ENCODE results near the gene RFX3.

DNA sequence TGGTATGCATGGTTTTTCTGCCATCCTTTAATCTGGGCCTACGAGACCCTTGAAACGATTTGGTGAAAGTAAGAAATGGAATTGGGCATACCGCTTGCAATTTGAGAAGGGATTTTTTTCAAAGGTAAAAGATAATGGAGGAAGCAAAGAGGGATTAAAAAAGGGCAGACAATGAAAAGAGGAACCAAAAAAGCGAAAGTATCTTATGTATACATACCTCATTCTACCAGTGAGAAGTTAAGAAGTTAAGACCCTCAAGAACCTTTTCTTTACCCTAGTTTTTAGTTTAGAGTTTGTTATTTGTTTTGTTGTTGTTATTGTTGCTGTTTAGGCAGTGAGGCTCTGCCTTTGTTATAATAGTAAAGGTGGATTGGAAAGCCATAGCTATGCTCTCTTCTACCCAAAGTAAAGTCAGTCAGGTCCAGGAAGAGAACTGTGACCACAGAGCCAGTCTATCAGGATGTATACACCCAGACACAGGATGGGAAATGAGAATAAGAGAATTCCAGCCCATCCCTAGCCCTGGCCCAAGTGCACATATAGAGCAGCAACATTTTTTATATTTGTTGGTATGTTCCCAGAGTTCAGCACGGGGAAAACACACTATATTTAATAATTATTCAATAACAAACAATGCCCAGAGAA is 166.6 kb downstream of the RFX3 start:
- TF ChIP-seq EZH2 (optimal IDR thresholded peaks at IDR 0.05; ENCODE audit: low read depth, low read length): no peak
- TF ChIP-seq, protein P1, sequence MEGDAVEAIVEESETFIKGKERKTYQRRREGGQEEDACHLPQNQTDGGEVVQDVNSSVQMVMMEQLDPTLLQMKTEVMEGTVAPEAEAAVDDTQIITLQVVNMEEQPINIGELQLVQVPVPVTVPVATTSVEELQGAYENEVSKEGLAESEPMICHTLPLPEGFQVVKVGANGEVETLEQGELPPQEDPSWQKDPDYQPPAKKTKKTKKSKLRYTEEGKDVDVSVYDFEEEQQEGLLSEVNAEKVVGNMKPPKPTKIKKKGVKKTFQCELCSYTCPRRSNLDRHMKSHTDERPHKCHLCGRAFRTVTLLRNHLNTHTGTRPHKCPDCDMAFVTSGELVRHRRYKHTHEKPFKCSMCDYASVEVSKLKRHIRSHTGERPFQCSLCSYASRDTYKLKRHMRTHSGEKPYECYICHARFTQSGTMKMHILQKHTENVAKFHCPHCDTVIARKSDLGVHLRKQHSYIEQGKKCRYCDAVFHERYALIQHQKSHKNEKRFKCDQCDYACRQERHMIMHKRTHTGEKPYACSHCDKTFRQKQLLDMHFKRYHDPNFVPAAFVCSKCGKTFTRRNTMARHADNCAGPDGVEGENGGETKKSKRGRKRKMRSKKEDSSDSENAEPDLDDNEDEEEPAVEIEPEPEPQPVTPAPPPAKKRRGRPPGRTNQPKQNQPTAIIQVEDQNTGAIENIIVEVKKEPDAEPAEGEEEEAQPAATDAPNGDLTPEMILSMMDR (IDR thresholded peaks at IDR 0.05; ENCODE audit: low read length): no peak

Measured in MM.1S (cell line).